HCT116 (cell line): ENCODE results near the gene NDST3. TPM values are rescaled to one million over a fixed set of nuclear protein-coding genes. Genes with fewer than 3 reads are reported as not detected.

Experiments
- ATAC-seq: fragments of 200-7000 bp; cut with Tn5 transposase; 2 replicates; pipeline ENCODE4 v1.9.1; 2020; ENCODE audit warnings: mild to moderate bottlenecking, moderate library complexity
- BruUV-seq: library from RNA; stranded (reverse); fragments of 400-500 nt; replicated peaks from 2 replicates; lab custom pipeline; 2021; lab: Mats Ljungman, UMichigan
- CTCF ChIA-PET: fragments of 300-600 bp; sonication (Branson Sonifier 250); formaldehyde crosslinking; loops from one replicate; lab custom pipeline; 2021; ENCODE audit warnings: antibody characterized with exemption; lab: Charles Lee
- POLR2A ChIA-PET: fragments of 300-600, 350-600 bp; sonication (Branson Sonifier 250); formaldehyde crosslinking; loops from one replicate; lab custom pipeline; 2021; ENCODE audit warnings: antibody characterized with exemption; lab: Charles Lee
- RAD21 ChIA-PET, 2 experiments: fragments of 300-600 bp; sonication (Branson Sonifier 250); formaldehyde crosslinking; loops; one replicate each; lab custom pipeline; 2023; ENCODE audit warnings: low total read pairs in 2 of 2; ENCODE audit not compliant: uncharacterized antibody in 2 of 2, unreplicated experiment in 2 of 2, low non-redundant PET in 1 of 2; lab: Charles Lee
- DNase-seq: peaks from one replicate; pipeline ENCODE4 v3.0.0-alpha.2; 2010; ENCODE audit warnings: low read depth, low spot score
- H2AFZ ChIP-seq: fragments of 200-600 bp; shearing (Covaris generic), sonication (generic); 2 replicates; pipeline ENCODE4 v1.6.1; 2017; ENCODE audit warnings: low read depth, mixed run types, mixed read lengths, antibody characterized with exemption, low read length; ENCODE audit not compliant: poor library complexity, severe bottlenecking
- H3K27ac ChIP-seq: 2 replicates; pipeline ENCODE4 v1.5.1; 2012; ENCODE audit warnings: low read depth, low read length
- H3K27me3 ChIP-seq: fragments of 200-600 bp; sonication (generic); 2 replicates; pipeline ENCODE4 v1.6.1; 2016; ENCODE audit warnings: mixed run types, low read length, mixed read lengths; ENCODE audit not compliant: insufficient read depth
- H3K36me3 ChIP-seq, 2 experiments: fragments of 200-500 bp in 1 of 2; fragments of 200-600 bp in 1 of 2; sonication (Bioruptor generic) in 1 of 2; sonication (generic) in 1 of 2; 2 replicates each; pipeline versions ENCODE4 v1.5.1 to v1.6.1; 2014 to 2016; ENCODE audit warnings: low read length in 2 of 2, inconsistent platforms in 1 of 2, mixed read lengths in 1 of 2, mixed run types in 1 of 2; ENCODE audit not compliant: insufficient read depth in 2 of 2, control insufficient read depth in 1 of 2
- H3K4me1 ChIP-seq, 2 experiments: fragments of 200-600 bp in 1 of 2; sonication (generic) in 1 of 2; 2 replicates each; pipeline versions ENCODE4 v1.5.1 to v1.6.1; 2012 to 2017; ENCODE audit warnings: low read length in 2 of 2, inconsistent platforms in 1 of 2, mild to moderate bottlenecking in 1 of 2, mixed read lengths in 1 of 2, mixed run types in 1 of 2, moderate library complexity in 1 of 2; ENCODE audit not compliant: insufficient read depth in 2 of 2, control insufficient read depth in 1 of 2
- H3K4me2 ChIP-seq: fragments of 200-600 bp; sonication (generic); 2 replicates; pipeline ENCODE4 v1.6.1; 2017; ENCODE audit warnings: mixed run types, low read length, mixed read lengths
- H3K4me3 ChIP-seq, 2 experiments: fragments of 200-600 bp in 1 of 2; sonication (generic) in 1 of 2; replicated peaks in 1 of 2; 2 replicates each; pipeline ENCODE4 v1.5.1; 2011 to 2016; ENCODE audit warnings: low read length in 2 of 2, control low read depth in 1 of 2, low read depth in 1 of 2, mild to moderate bottlenecking in 1 of 2, mixed read lengths in 1 of 2, mixed run types in 1 of 2
- H3K79me2 ChIP-seq: fragments of 200-600 bp; sonication (generic); 2 replicates; pipeline ENCODE4 v1.6.1; 2017; ENCODE audit warnings: mild to moderate bottlenecking, mixed run types, low read length, moderate library complexity, mixed read lengths; ENCODE audit not compliant: insufficient read depth
- H3K9ac ChIP-seq: fragments of 200-600 bp; sonication (generic); 2 replicates; pipeline ENCODE4 v1.6.1; 2016; ENCODE audit warnings: low read length, mixed read lengths
- H3K9me2 ChIP-seq: fragments of 200-600 bp; sonication (generic), shearing (Covaris generic); 2 replicates; pipeline ENCODE4 v1.6.1; 2017; ENCODE audit warnings: mixed run types, mild to moderate bottlenecking, moderate library complexity; ENCODE audit not compliant: insufficient read depth
- H3K9me3 ChIP-seq, 2 experiments: fragments of 200-500 bp in 1 of 2; fragments of 200-600 bp in 1 of 2; sonication (Bioruptor generic) in 1 of 2; sonication (generic) in 1 of 2; 2 replicates each; pipeline ENCODE4 v1.6.1; 2014 to 2017; ENCODE audit warnings: low read length in 2 of 2, mixed read lengths in 2 of 2, inconsistent platforms in 1 of 2, low read depth in 1 of 2, mild to moderate bottlenecking in 1 of 2, mixed run types in 1 of 2, moderate library complexity in 1 of 2; ENCODE audit not compliant: control insufficient read depth in 1 of 2, insufficient read depth in 1 of 2
- H4K20me1 ChIP-seq: fragments of 200-600 bp; sonication (generic), shearing (Covaris generic); 2 replicates; pipeline ENCODE4 v1.6.1; 2017; ENCODE audit warnings: mixed run types, mild to moderate bottlenecking, moderate library complexity; ENCODE audit not compliant: insufficient read depth
- EGR1 ChIP-seq: IDR thresholded peaks from 2 replicates; pipeline ENCODE4 v1.6.1; 2012; ENCODE audit warnings: low read depth
- MAX ChIP-seq: IDR thresholded peaks from 2 replicates; pipeline ENCODE4 v1.6.1; 2012
- SIN3A ChIP-seq: IDR thresholded peaks from 2 replicates; pipeline ENCODE4 v1.6.1; 2012; ENCODE audit warnings: low read depth
- SP1 ChIP-seq: IDR thresholded peaks from 2 replicates; pipeline ENCODE4 v1.6.1; 2012; ENCODE audit warnings: low read depth
- YY1 ChIP-seq: IDR thresholded peaks from 2 replicates; pipeline ENCODE4 v1.6.1; 2011; ENCODE audit warnings: low read length, low read depth, moderate library complexity, mild to moderate bottlenecking; ENCODE audit not compliant: insufficient replicate concordance; ENCODE audit errors: extremely low read depth
- ZNF274 ChIP-seq: fragments of 200-500 bp; sonication (Bioruptor generic); IDR thresholded peaks from 2 replicates; pipeline ENCODE4 v1.6.1; 2014; ENCODE audit warnings: mild to moderate bottlenecking, low read depth, low read length, inconsistent platforms
- intact Hi-C: fragments of 100-400 bp; cut with micrococcal nuclease; formaldehyde crosslinking; loops from 2 replicates; pipeline ENCODE4 v1.10.0; 2022
- total RNA-seq: library from RNA; stranded (reverse); gene quantifications from one replicate; pipeline ENCODE4 v1.2.1, GENCODE V29; 2021; ENCODE audit not compliant: unreplicated experiment

Gene NDST3
- total RNA-seq, 1 experiment from 2014 or later: not detected

DNA sequence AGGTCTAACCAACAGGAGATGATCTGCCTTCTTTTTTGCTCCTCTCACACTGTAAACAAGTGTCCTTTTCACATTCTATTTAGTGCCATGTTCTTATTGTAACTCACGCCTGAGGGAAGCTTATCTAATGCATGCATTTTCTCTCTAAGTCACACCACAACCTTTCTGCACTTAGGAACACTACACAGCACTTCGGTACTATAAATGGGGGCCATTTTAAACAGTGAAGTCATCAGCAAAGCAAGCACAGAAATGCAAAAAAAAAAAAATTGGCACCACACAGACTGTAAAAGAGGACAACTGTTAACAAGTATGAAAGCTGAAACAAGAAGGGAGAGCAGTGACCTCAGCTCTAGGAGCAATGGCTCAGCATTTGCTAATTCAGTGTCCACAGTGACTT lies 273.4 kb downstream of the NDST3 start:
- ATAC-seq: no peak
- intact Hi-C loops: no loop called here

More for the DNA sequence above, 273.4 kb downstream of the NDST3 start:
- POLR2A ChIA-PET: no interaction called here
- Histone ChIP-seq H2AFZ (no peak overlapping the region), H3K27ac (no peak overlapping the region), H3K9me2 (no peaks in the 10 kb centered on the region), H4K20me1 (no peaks in the 10 kb centered on the region), H3K4me2 (no peak overlapping the region), H3K4me3 (no peak overlapping the region), H3K79me2 (no peaks in the 10 kb centered on the region)
- TF ChIP-seq ZNF274: no peak
- no peak for TF ChIP-seq MAX
- no peak for TF ChIP-seq YY1
- no peak for TF ChIP-seq SIN3A
- TF ChIP-seq EGR1: no peak
- no peak for TF ChIP-seq SP1
- TF ChIP-seq, all 23 proteins: peak for 0
- Histone ChIP-seq H3K36me3 (no peaks in the 10 kb centered on the region), H3K4me1 (no peaks in the 10 kb centered on the region), H3K27me3 (no peaks in the 10 kb centered on the region), H3K9me3 (no peaks in the 10 kb centered on the region), H3K9ac (no peak overlapping the region)
- no peak for DNase-seq
- CTCF ChIA-PET: no interaction called here
- RAD21 ChIA-PET: no interaction called here
- no TSS peak for BruUV-seq
